Measurements from ENCODE around the gene LRRC3.
"Not testable (repeated sequence)": the region's sequence is repeated elsewhere in the genome, so short reads cannot be mapped to it uniquely, and the experiment has no call there.

LRRC3 gene, protein sequence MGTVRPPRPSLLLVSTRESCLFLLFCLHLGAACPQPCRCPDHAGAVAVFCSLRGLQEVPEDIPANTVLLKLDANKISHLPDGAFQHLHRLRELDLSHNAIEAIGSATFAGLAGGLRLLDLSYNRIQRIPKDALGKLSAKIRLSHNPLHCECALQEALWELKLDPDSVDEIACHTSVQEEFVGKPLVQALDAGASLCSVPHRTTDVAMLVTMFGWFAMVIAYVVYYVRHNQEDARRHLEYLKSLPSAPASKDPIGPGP

DNA sequence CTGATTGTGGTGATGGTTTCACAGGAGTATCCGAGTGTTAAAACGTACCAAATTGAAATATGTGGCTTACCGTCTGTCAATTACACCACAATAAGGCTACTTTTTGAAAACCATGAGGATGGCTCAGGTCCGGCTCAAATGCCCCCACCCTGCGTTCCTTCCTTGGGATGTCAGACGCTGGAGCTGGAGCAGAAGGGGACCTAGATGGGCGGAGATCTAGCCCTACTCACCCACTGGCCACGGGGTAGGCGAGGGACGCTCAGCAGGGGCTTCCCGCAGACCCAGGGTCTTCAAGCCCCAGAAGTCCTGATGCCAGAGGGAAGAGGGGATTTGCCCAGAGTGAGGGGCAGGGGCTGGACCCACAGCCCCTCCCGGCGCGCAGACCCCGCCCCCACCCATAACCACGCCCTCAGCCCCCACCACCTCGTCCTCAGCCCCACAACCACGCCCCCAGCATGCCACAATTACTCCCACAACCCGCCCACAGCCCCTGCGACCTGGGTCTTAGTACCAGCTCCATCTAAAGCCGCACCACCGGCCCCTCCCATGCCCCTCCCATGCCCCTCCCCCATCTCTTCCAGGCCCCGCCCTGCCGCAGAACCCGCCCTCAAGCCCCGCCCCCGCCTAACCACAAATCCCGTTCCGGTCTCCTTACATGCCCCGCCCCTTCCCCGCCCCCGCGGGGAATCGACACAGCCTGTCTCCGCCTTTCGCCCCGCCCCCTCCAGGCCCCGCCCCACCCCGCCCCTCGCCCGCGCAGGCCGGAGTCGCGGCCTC, at the start of gene LRRC3:
LRRC3 (plus strand) TSS at position 764 of the 777 bp plus-strand sequence. CDS start 1,135 bp downstream, outside the sequence.
- no peak for DNase-seq

DNA sequence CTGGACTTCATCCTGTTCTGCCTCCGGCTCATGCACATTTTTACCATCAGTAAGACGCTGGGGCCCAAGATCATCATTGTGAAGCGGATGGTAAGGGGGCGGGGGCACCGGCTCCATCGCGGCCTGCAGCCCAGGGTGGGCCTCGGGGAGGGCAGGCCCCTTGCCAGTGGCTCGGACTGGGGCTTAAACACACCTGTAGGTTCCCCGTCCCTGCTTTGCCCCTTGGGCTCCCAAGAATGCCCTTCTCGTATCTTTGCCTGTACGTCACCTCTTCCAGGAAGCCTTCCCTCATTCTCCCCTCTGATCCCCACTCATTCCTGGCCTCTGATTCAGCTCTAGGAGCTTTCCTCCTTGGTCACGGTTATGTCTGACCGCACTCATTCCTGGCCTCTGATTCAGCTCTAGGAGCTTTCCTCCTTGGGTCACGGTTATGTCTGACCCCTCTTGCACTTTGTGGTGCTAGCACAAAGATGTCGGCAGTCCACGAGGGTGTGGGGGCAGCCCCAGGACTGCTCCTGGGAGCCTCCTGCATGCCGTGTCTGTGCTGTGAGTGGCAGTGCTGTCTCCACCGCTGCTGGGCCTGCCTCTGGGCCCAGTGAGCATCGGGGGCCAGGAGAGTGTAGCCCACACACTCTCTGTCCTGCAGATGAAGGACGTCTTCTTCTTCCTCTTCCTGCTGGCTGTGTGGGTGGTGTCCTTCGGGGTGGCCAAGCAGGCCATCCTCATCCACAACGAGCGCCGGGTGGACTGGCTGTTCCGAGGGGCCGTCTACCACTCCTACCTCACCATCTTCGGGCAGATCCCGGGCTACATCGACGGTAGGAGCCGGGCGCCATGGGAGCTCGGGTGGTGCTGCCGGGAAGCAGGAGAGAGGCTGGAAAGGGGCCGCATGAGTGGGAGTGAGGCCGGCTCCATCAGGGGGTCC, 49.1 kb upstream of the LRRC3 start:
- no peak for DNase-seq

DNA sequence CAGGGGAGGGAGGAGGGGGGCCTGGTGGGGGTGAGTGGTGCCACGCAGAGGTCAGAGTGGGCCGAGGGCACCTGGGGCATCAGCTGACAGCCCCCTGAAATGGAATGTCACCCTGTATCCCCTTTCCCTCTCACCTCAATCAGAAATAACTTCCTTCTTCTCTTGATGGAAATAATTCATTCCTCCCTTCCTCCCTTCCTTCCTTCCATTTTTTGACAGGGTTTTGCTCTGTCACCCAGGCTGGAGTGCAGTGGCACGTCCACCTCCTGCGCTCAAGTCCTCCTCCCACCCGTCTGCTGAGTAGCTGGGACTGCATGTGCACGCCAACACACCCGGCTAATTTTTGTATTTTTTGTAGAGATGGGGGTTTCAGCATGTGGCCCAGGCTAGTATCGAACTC, 48.4 kb upstream of the LRRC3 start:
- DNase-seq, result no peak

DNA sequence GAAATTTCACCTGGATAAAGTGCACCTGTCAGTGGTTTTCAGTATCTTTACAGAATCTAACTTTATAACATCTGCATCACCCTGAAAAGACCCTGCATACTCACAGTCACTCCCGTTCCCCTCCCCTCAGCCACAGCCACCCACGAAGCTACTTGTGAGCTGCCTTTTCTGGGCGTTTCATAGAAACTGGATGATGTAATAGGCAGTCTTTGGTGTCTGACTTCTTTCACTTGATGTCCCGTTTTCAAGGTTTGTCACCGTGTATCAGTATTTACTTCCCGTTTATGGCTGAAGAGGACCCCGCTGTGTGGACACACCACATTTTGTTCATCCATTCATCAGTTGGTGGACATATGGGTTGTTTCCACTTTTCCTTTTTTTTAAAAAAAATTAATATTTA, 47.8 kb upstream of the LRRC3 start:
- no peak for DNase-seq

DNA sequence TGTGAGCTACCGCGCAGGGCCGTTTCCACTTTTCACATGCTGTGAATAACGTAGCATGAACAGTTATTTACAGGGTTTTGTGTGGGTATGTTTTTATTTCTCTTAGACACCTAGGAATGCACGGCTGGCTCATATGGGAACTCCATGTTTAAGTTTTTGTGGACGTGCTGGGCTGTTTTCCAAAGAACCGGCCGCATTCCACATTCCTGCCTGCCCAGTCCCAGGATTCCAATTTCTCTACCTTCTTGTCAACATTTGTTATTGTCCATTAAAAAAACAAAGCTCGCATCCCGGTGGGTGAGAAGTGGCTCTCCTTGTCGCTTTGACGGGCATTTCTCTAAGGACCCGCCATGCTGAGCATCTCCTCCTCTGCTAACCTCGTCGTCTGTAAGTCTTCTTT, 47.1 kb upstream of the LRRC3 start:
- no peak for DNase-seq

DNA sequence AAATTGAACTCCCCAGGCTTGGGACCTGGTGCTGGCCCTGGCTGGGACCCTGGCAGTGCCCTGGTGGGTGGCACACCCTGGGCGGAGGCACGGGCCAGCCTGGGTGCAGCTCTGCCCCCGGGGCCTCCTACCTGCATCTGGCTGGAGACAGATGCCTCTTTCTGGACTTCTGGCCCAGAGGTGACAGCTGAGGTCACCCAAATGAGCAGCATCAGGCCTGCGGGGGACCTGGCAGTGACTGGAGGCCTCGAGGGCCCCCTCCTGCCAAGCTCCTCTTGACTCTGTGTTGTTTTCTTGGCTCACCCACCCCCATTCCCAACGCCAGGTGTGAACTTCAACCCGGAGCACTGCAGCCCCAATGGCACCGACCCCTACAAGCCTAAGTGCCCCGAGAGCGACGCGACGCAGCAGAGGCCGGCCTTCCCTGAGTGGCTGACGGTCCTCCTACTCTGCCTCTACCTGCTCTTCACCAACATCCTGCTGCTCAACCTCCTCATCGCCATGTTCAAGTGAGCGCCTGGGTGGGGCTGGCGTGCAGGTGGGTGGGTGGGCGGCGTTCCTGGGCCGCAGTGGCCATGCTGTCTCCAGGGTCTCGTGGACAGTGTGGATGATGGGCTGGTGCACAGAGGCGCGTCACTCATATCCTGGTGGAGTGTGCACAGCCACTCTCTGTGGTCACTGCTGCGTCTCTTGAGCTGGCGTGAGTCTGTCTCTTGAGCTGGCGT, 41.6 kb upstream of the LRRC3 start:
- no peak for DNase-seq

DNA sequence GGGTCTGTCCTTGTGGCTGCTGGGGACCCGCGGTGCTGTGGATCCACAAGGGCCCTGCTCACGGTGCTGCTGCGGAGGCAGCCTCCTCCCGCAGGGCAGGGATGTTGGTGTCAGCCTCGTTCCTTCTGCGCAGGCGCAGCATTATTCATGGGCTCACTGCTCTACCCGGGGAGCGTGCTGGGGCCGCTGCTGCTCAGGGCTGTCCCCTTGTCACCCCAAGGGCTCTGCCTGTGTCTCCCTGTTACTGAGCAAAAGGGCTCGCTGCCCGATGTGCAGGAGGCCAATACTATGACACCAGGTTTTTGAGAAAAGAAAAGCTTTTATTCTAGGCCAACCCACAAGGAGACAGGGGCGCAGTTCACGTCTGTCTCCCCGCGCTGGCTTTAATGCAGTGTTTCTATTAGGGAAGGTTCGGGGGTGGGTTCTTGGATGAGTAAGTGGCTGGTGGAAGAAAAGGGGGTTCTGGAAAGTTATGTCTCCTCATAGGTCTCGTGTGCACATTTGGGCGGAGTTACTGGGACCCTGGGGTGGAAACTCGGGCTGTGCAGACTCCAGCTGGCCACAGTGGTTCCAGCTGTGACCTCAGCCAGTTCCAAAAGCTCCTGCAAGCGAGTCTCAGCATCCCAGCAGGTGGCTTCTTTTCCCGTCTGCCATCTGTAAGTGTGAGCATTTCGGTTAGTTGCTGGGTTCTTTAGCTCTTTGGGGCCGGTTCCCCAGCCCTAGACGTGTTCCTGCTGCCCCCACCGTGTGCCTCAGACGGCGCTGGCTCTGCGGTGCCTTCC, 40.8 kb upstream of the LRRC3 start:
- no peak for DNase-seq

DNA sequence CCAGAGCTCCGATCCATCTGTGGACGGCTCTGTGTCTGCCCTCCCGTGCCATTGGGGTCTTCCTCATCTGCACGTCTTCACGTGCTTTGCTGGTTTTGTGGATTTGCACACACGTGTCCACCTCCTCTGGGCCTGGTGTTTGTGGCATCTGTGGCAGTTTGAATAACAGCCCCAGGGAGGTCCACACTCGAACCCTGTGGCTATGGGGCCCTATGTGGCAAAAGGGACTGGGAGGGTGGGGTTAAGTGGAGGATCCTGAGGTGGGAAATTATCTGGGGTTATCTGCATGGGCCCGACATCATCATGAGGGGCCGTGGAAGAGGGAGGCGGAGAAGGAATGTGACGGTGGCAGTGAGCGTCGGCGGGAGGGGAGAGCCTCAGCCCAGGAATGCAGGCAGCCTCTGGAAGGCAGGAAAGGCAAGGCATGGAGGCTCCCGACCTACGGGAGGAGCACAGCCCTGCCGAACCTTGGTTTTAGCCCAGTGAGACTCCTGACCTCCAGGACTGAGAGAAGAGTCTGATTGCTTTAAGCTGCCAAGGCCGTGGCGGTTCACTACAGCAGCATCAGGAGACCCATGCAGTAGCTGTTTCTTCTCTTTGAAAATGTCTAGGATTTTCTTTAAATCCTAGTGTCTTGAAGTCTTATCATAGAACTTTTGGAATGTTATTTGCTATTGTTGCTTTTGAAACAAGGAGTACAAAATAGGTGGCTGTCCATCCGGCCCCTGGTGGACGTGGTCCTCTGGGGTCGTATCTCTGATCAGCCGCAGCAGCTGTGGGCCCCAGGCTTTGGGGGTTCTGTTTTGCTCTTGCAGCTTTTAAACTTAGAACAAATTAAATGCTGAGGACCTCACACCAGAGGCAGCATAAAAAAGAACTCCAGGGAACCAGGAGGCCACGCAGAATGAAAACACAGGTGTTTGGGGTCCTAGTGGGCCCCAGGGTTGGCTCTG, 40.0 kb upstream of the LRRC3 start:
- no peak for DNase-seq

DNA sequence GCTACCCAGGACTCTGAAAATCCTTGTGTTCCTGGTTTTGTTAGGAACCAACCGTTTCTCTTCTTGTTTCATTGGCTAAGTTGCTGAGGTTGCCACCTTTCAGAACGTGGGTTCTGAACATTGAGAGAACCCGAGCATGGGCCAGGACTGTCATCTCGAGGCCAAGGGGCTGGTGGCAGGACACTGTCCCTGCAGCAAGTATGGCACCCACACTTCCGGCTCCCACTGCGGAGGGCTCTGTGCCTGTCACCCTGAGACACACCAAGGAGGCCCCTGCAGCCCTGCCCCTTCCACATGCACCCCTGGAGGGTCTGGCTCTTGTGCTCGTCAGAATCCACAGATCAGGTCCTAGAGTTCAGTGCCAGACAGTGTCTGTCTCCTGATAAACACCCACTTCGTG, 39.1 kb upstream of the LRRC3 start:
- no peak for DNase-seq

DNA sequence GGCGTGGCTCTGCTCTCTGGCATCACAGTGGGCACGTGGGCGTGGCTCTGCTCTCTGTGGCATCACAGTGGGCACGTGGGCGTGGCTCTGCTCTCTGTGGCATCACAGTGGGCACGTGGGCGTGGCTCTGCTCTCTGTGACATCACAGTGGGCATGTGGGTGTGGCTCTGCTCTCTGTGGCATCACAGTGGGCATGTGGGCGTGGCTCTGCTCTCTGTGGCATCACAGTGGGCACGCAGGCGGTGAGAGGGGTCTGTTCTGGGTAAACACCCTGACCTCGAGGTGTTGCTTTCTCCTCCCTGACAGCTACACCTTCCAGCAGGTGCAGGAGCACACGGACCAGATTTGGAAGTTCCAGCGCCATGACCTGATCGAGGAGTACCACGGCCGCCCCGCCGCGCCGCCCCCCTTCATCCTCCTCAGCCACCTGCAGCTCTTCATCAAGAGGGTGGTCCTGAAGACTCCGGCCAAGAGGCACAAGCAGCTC, 37.6 kb upstream of the LRRC3 start:
- DNase-seq, result not testable (repeated sequence)

DNA sequence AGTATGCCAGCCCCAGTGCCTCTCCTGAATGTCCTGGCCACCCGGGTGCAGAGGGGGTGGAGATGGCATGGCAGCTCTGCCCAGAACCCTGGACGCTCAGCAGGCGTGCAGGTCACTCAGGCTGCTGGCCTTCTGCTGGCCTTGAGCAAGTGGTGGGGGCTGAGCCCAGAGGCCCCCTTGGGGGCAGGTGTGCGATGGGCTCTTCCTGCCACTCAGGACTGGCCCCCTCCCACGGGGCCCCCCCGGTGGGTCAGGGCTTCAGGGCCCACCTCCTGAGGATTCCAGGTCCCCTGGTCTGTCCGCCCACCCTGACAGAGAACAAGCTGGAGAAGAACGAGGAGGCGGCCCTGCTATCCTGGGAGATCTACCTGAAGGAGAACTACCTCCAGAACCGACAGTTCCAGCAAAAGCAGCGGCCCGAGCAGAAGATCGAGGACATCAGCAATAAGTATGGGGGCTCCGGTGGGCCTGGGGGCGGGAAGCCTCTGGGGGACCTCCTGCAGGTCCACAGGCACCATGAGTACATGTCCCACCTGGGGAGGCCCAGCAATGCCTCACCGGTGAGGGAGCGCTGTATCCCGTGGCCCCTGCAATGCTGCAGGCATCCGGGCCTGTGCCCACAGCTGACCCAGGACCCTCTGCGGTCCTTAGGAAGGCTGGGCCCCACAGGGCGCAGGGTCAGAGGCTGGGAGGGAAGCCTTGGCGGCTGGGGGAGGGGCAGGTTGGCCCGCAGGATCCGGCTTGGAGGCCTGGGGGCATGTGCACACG, 37.0 kb upstream of the LRRC3 start:
- no peak for DNase-seq

DNA sequence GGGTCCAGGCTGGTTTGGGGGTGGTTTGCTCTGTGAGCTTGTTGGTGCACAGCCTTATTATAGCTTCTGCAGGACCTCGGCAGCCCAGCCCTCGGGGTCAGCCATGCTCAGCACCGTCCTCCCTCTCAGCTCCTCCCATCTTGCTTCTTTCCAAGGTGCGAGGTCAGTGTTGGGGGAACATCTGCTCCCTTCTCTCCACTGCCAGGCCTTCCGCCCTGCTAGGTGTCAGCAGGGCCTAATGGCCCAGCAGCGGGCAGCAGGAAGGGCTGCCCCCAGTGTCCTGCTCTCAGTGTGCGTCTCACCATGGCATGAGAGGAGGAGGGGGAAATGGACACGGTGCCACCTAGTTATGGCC, 36.5 kb upstream of the LRRC3 start:
- no peak for DNase-seq

DNA sequence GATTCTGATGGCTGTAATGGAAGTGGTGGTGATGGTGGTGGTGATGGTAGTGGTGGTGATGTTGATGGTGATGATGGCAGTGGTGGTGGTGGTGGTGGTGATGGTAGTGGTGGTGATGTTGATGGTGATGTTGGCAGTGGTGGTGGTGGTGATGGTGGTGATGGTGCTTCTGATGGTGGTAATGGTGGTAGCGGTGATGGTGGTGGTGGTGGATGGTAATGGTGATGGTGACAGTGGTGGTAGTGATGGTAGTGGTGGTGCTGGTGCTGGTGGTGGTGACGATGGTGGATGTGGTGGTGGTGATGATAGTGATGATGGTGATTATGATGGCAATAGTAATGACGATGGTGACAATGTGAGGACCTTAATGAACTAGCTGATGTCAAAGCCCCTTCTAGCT, 35.6 kb upstream of the LRRC3 start:
- DNase-seq, result no peak

DNA sequence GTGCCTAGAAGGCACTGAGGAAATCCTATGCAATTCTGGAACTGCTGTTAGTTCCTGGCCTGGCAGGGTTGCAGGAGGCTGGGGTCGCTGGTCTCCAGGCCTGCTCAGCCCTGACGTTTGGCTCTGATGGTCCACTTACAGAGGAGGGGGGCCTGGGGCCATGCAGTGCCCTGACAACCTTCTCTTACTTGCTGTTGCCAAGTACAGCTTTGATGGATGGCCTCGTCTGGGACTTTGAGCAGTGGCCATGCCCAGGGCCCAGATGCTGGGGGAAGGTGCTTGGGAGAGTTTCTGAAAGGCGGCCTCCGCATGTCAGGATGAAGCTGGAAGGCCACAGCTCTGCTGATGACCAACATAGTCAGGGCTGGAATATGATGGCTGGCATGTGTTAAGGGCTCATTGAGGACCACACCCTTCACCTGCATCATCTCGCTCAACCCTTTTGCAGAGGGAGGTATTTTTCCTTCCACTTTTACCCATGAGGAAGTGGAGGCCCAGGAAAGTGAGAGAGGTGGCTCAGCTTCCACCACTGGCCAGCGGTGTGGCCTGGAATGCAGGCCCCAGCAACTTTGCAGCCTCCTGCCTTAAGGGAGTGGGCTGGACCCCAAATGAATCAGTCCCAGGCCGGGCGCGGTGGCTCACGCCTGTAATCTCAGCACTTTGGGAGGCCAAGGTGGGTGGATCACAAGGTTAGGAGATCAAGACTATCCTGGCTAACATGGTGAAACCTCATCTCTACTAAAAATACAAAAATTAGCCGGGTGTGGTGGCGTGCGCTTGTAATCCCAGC, 34.7 kb upstream of the LRRC3 start:
- DNase-seq, result no peak

DNA sequence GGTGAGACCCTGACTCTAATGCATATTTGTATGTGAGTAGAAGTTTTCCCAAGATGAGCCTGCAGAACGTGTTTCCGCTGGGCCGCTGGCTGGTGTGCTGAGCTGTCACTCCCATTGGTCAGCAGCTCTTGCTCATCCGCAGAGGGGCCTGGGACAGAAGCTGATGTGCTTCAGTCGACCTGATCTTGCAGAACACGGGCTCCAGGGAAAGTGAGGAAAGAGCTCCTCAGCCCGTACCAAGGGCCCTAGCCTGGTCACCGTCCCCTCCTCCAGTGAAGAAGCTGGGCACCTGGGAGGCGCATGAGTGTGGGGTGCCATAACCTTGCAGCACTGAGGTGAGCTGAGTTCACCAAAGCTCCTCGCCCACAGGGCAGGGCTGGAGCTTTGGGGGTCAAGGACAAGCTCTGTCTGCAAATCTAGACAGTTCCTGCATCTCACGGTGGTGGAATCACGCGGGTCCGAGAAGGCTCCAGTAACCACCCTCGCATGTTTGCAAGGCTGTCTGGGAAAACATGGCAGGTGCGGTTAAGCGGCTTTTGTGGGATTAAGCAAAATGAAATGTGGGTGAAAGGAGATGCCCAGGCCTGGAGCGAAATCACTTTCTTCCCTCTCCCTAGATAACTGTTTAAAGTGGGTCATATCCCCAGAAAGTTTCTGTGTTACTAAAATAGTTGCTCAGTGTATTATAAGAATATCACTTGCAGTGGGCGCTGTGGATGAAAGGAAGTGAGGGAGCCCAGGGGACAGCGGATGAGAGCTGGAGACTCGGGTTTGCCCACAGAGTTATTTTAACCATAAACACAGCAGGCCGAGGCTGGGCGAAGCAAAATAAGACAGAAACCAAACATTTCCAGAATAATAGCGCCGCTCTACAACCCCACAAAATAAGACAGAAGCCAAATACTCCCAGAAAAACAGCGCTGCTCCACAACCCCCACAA, 33.1 kb upstream of the LRRC3 start:
- no peak for DNase-seq

DNA sequence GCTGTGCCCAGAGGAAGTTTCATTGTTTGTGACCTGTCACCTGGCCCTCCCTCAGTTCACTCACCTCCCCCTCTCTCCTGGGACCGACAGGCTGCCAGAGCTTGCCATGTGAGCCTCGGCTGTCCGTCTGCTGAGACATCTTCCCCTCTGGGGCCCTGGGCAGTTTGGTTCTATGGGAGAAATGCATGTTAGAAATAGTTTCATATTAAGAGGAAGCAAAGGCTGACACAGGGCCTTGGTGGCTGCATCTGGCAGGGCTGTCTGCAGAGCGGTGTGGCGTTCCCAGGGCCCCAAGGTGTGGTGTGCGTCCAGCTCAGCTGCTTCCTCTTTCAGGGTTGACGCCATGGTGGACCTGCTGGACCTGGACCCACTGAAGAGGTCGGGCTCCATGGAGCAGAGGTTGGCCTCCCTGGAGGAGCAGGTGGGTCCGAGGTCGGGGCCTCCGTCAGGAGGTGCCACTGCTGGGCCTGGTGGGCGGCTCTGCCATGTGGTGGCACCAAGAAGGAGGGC, 31.9 kb upstream of the LRRC3 start:
- no peak for DNase-seq

DNA sequence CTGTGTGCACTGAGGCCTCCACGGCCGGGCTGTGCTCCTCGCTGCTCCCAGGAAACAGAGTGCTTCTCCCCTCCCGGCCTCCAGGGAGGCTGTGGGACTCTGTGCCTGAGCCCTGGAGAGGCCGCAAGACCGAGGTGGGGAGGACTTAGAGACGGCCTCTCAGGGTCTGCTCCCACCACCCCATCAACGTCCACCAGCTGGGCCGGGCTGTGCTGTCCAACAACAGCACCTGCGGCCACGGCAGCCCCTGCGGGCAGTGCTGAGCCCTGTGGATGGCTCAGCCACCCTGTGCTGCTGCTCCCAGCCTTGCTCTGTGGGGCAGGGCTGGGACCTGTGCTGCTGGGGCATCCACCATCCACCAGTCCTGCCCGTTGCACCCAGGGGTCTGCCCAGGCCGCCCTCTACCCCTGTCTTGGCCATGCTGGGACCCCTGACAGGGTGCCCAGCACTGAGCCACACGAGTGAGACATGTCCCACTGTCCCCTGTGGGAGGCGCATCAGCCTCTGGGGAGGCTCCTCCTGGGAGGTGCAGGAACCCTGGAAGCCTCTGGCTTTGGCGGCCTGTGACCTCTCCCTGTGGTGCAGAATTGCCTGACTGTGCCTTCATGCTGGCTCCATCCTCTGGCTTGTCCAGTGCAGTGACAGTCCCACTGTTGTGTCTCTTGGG, 31.2 kb upstream of the LRRC3 start:
- DNase-seq, result no peak

Measured in NCI-H774 (cell line).